ENCODE measurements around the gene CLPTM1.
"Not testable (repeated sequence)": the region's sequence is repeated elsewhere in the genome, so short reads cannot be mapped to it uniquely, and the experiment has no call there.

The CLPTM1 gene

GRCh38 chr19:44942067-44942571 is 13.1 kb upstream of the CLPTM1 start, which contains the start of gene APOC4:
Gene APOC4, plus strand, starts transcription at chr19:44942237. Its CDS starts 41 bp downstream, at chr19:44942278.
- DNase-seq (ENCODE audit: low read depth in 2 of 2), result no peak

- no peak for DNase-seq (ENCODE audit: low read depth in 2 of 2)
Observed at GRCh38 chr19:44943801-44944249, 11.4 kb upstream of the CLPTM1 start.

GRCh38 chr19:44947041-44947581 is 8.1 kb upstream of the CLPTM1 start:
- no peak for DNase-seq (ENCODE audit: low read depth in 2 of 2)

GRCh38 chr19:44948237-44948636 is 6.9 kb upstream of the CLPTM1 start:
- DNase-seq (ENCODE audit: low read depth in 2 of 2), result no peak

GRCh38 chr19:44948763-44949374 is 6.3 kb upstream of the CLPTM1 start:
- no peak for DNase-seq (ENCODE audit: low read depth in 2 of 2)

- DNase-seq (ENCODE audit: low read depth in 2 of 2), result no peak
Observed at GRCh38 chr19:44949550-44949949, 5.6 kb upstream of the CLPTM1 start.

- DNase-seq (ENCODE audit: low read depth in 2 of 2), result peak in 1 of 2 donors; percentile 4
Observed at GRCh38 chr19:44951179-44952159, 3.7 kb upstream of the CLPTM1 start.

GRCh38 chr19:44954278-44954648 is 917 bp upstream of the CLPTM1 start:
- DNase-seq (ENCODE audit: low read depth in 2 of 2), result no peak

GRCh38 chr19:44955505-44956439 is 592 bp downstream of the CLPTM1 start:
- DNase-seq (ENCODE audit: low read depth in 2 of 2), result no peak

- DNase-seq (ENCODE audit: low read depth in 2 of 2), result no peak
Observed at GRCh38 chr19:44957526-44957925, 2.3 kb downstream of the CLPTM1 start.

- no peak for DNase-seq (ENCODE audit: low read depth in 2 of 2)
Observed at GRCh38 chr19:44958090-44958489, 2.9 kb downstream of the CLPTM1 start.

- no peak for DNase-seq (ENCODE audit: low read depth in 2 of 2)
Observed at GRCh38 chr19:44959691-44960090, 4.5 kb downstream of the CLPTM1 start.

- no peak for DNase-seq (ENCODE audit: low read depth in 2 of 2)
Observed at GRCh38 chr19:44960906-44961728, 5.9 kb downstream of the CLPTM1 start.

GRCh38 chr19:44961821-44962220 is 6.6 kb downstream of the CLPTM1 start:
- no peak for DNase-seq (ENCODE audit: low read depth in 2 of 2)

- no peak for DNase-seq (ENCODE audit: low read depth in 2 of 2)
Observed at GRCh38 chr19:44968118-44968517, 12.9 kb downstream of the CLPTM1 start.

- no peak for DNase-seq (ENCODE audit: low read depth in 2 of 2)
Observed at GRCh38 chr19:44968670-44969069, 13.5 kb downstream of the CLPTM1 start.

- DNase-seq (ENCODE audit: low read depth in 2 of 2), result no peak
Observed at GRCh38 chr19:44969437-44969836, 14.3 kb downstream of the CLPTM1 start.

- DNase-seq (ENCODE audit: low read depth in 2 of 2), result not testable (repeated sequence)
Observed at GRCh38 chr19:44971451-44971850, 16.3 kb downstream of the CLPTM1 start.

- no peak for DNase-seq (ENCODE audit: low read depth in 2 of 2)
Observed at GRCh38 chr19:44972802-44973201, 17.6 kb downstream of the CLPTM1 start.

GRCh38 chr19:44973982-44974735 is 19.0 kb downstream of the CLPTM1 start:
- DNase-seq (ENCODE audit: low read depth in 2 of 2), result no peak
